Measurements from ENCODE around the gene MZB1.

Gene MZB1, protein sequence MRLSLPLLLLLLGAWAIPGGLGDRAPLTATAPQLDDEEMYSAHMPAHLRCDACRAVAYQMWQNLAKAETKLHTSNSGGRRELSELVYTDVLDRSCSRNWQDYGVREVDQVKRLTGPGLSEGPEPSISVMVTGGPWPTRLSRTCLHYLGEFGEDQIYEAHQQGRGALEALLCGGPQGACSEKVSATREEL

DNA sequence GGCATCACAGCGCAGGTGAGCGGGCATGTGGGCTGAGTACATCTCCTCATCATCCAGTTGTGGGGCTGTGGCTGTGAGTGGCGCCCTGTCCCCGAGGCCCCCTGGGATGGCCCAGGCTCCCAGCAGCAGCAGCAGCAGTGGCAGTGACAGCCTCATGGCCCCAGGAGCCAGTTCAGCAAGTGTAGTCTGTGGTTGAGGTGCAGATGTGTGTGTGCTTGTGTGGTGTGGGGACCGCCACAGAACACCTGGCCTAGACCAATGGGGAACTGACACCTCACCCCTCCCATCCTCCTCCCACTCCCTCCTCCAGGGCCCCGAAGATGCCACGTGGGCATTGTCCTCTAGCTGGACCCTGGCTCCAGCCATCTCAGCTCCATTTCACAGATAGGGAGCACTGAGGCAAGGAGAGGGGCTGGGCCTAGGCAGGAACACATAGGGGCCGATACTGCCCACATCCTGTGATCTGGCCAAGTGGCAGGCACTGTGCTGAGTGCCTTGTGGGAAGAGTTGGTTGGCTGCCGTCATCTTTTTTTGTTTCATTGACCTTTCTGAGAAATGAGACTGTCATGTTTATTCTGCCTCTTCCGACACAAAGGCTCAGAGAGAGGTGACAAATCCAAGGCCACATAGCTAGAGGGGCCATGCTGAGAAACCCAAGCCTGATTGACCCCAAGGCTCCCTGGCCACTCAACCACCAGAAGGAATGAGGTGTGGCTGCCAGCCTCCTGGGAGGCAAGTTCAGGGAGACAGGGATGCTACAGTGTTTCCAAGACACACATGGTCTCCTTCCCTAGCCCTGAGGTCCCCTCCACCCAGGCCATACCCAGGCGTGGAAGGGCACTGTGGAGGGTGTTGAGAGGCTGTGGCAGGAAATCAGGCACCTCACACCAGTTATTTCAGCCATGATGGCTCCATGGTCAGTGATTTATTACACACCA, at the start of gene MZB1:
TSS of gene MZB1 (minus strand) at position 213 of the 938 bp plus-strand sequence. CDS start at position 156, 57 bp downstream.
- H3K4me3 ChIP-seq (ENCODE audit: low read length) = no peak within 1 kb of the TSS
- no peak within 1 kb of the TSS for H3K9ac ChIP-seq (ENCODE audit: low read depth, low read length)
- no peak within 1 kb of the TSS for H3K27ac ChIP-seq (ENCODE audit: low read length)
- peaks cover 8% of the 10 kb centered on the region; the same call in 1 of the 2 replicates for H3K4me1 ChIP-seq (ENCODE audit: insufficient read depth, low read length)
- H3K36me3 ChIP-seq (ENCODE audit: insufficient read depth, low read depth, low read length) = no peaks in the 10 kb centered on the region
- peaks cover 42% of the 10 kb centered on the region for H3K27me3 ChIP-seq (ENCODE audit: insufficient read depth, low read length)
- no peaks in the 10 kb centered on the region for H3K9me3 ChIP-seq (ENCODE audit: insufficient read depth, low read depth, low read length)

DNA sequence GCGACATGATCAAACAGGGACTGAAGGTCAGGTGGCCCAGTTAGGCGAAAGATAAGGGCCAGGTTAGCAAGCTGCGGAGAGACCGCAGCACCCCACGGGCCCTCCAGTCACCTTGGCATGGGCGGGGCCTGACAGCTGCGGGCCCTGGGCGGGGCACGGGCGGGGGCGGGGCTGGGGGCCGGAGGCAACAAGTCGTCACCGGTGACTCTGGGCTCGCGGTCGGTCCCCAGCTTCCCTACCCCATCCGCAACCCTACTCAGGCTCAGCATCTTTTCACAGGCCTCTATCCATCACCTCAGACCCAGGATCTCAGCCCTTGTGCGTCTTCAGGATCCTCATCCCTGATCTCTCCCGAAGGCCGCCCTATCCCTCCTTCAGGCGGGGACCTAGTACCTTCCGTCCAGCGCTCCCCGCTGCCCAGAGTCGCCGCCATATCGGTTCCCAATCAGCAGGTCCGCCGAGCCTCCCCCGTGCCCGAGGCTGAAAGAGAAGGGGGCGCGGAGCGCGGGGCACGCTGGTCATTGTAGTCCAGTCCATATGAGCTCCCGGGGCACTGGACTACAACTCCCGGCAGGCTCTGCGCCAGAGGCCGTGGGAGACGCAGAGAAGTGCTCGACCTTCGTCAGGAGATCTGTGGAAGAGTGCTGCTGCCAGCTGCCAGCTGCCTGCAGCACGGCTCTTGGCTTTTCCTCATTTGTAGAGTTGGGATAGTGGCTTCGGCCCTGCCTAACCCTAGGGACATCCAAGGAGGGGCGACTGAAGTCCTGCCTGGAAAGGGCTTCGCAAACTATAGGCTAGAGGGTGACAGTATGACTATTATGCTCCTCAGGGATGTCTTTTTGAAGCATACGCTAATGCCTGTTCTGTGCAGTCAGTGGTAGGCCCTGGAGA, 49.5 kb upstream of the MZB1 start, which contains the start of gene DNAJC18:
TSS of gene DNAJC18 (minus strand) at position 513 of the 891 bp plus-strand sequence. CDS start at position 433, 80 bp downstream.
- peak within 1 kb of the TSS; percentile 96 for H3K9ac ChIP-seq (ENCODE audit: low read depth, low read length)
- no peaks in the 10 kb centered on the region for H3K27me3 ChIP-seq (ENCODE audit: insufficient read depth, low read length)
- peaks cover 6% of the 10 kb centered on the region; the same call in 1 of the 2 replicates for H3K36me3 ChIP-seq (ENCODE audit: insufficient read depth, low read depth, low read length)
- H3K4me3 ChIP-seq (ENCODE audit: low read length) = peak within 1 kb of the TSS; percentile 94
- peaks cover 7% of the 10 kb centered on the region; the same call in 1 of the 2 replicates for H3K4me1 ChIP-seq (ENCODE audit: insufficient read depth, low read length)
- H3K9me3 ChIP-seq (ENCODE audit: insufficient read depth, low read depth, low read length) = no peaks in the 10 kb centered on the region
- H3K27ac ChIP-seq (ENCODE audit: low read length) = no peak within 1 kb of the TSS

DNA sequence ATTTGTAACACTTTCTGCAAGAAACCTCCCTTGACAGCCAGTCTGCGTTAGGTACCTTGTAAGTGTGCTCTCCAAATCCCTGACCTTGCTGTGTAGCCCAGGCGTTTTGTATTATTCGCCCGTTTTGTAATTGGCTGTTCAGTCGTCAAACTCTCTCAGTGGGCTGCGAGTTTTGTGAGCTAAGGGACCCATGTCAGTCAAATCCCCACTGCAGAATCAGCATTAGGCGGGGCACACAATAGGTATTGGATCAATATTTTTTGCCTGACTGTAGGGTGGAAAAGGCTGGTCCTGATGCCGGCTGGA, 48.9 kb upstream of the MZB1 start:
- Histone ChIP-seq H3K4me1 (ENCODE audit: insufficient read depth, low read length) (peaks cover 7% of the 10 kb centered on the region; the same call in 1 of the 2 replicates), H3K36me3 (ENCODE audit: insufficient read depth, low read depth, low read length) (peaks cover 6% of the 10 kb centered on the region; the same call in 1 of the 2 replicates), H3K27ac (ENCODE audit: low read length) (no peak overlapping the region), H3K4me3 (ENCODE audit: low read length) (peak overlapping the region; percentile 94), H3K9ac (ENCODE audit: low read depth, low read length) (peak overlapping the region; percentile 46; the same call in 1 of the 2 replicates), H3K9me3 (ENCODE audit: insufficient read depth, low read depth, low read length) (no peaks in the 10 kb centered on the region), H3K27me3 (ENCODE audit: insufficient read depth, low read length) (no peaks in the 10 kb centered on the region)

DNA sequence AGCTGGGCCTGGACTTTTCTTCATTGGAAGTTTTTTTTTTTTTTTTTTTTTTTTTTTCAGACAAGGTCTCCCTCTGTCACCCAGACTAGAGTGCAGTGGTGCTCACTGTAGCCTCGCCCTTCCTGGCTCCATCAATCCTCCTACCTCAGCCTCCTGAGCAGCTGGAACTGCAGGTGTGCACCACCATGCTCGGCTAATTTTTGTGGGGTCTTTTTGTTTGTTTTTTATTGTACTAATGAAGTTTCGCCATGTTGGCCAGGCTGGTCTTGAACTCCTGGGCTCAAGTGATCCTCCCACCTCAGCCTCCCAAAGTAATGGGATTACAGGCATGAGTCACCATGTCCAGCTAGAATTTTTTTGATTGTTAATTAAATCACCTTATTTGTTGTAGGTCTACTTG, 46.0 kb upstream of the MZB1 start:
- Histone ChIP-seq H3K9ac (ENCODE audit: low read depth, low read length) (no peak overlapping the region), H3K36me3 (ENCODE audit: insufficient read depth, low read depth, low read length) (peaks cover 14% of the 10 kb centered on the region; the same call in 1 of the 2 replicates), H3K4me3 (ENCODE audit: low read length) (no peak overlapping the region), H3K27ac (ENCODE audit: low read length) (no peak overlapping the region), H3K9me3 (ENCODE audit: insufficient read depth, low read depth, low read length) (no peaks in the 10 kb centered on the region), H3K27me3 (ENCODE audit: insufficient read depth, low read length) (no peaks in the 10 kb centered on the region), H3K4me1 (ENCODE audit: insufficient read depth, low read length) (peaks cover 7% of the 10 kb centered on the region; the same call in 1 of the 2 replicates)

DNA sequence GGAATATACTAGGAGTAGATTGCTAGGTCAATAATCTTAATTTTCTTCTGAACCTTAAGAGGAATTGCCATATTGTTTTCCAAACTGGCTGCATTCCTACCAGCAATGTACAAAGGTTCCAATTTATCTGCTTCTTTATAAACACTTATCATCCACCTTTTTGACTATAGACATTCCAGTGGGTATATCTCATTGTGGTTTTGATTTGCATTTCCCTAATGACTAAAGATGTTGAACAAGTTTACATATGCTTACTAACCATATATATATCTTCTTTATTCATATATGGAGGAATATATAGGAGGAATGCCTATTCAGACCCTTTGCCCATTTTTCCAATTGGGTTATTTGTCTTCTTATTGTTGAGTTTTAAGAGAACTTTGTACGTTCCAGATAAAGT, 42.0 kb upstream of the MZB1 start:
- Histone ChIP-seq H3K36me3 (ENCODE audit: insufficient read depth, low read depth, low read length) (peaks cover 34% of the 10 kb centered on the region), H3K9ac (ENCODE audit: low read depth, low read length) (no peak overlapping the region)

DNA sequence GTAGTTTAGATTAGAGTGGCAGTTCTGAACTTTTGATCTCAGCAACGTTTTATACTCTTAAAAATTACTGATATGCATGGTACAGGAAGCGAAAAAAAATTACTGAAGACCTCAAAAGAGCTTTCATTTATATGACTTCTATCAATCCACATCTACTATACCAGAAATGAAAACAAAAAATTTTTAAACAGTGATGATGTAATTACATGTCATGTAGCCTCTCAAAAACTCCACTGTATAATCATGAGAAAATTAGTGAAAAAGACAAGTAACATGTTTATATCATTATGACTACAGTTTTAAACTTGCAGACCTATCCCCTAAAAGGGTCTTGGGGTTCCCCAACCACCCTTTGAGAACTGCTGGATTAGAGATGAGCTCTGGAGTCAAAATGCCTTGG, 40.3 kb upstream of the MZB1 start:
- Histone ChIP-seq H3K4me3 (ENCODE audit: low read length) (no peak overlapping the region), H3K4me1 (ENCODE audit: insufficient read depth, low read length) (no peaks in the 10 kb centered on the region), H3K9me3 (ENCODE audit: insufficient read depth, low read depth, low read length) (no peaks in the 10 kb centered on the region), H3K27ac (ENCODE audit: low read length) (no peak overlapping the region), H3K9ac (ENCODE audit: low read depth, low read length) (no peak overlapping the region), H3K36me3 (ENCODE audit: insufficient read depth, low read depth, low read length) (peaks cover 49% of the 10 kb centered on the region), H3K27me3 (ENCODE audit: insufficient read depth, low read length) (no peaks in the 10 kb centered on the region)

More for the DNA sequence above, 42.0 kb upstream of the MZB1 start:
- H3K27ac ChIP-seq (ENCODE audit: low read length) = no peak overlapping the region
- H3K27me3 ChIP-seq (ENCODE audit: insufficient read depth, low read length) = no peaks in the 10 kb centered on the region
- no peaks in the 10 kb centered on the region for H3K9me3 ChIP-seq (ENCODE audit: insufficient read depth, low read depth, low read length)
- no peaks in the 10 kb centered on the region for H3K4me1 ChIP-seq (ENCODE audit: insufficient read depth, low read length)
- no peak overlapping the region for H3K4me3 ChIP-seq (ENCODE audit: low read length)

DNA sequence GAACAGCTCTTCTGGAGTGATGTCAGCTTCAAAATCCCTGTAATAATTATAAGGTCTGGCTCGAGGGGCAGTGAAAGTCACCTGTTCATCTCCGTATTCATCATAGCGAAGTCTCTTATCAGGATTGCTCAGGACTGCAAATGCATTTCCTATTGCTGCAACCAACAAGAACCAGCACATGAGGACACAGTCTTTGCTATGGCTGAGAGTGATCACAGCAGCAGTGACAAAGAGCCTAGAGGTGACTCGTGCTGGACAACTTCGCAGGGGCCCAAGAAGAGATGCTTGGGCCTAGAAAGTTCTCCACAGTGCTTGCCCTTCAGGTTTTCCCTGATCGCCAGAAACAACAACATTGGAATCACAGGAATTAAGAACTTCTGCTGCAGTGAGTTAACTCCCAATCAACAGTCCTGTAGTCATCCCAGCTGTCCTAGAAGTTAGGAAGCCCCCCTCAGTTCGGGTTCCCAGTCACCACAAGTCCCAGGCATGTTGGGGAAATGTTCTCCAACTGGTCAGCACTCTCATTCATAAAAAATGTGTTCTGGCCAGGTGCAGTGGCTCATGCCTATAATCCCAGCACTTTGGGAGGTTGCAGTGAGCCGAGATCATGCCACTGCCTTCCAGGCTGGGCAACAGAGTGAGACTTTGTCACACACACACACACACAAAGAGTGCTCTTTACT, 36.6 kb upstream of the MZB1 start:
- H3K27me3 ChIP-seq (ENCODE audit: insufficient read depth, low read length) = no peaks in the 10 kb centered on the region
- no peak overlapping the region for H3K4me3 ChIP-seq (ENCODE audit: low read length)
- no peak overlapping the region for H3K27ac ChIP-seq (ENCODE audit: low read length)
- H3K9ac ChIP-seq (ENCODE audit: low read depth, low read length) = no peak overlapping the region
- H3K36me3 ChIP-seq (ENCODE audit: insufficient read depth, low read depth, low read length) = peaks cover 69% of the 10 kb centered on the region
- H3K4me1 ChIP-seq (ENCODE audit: insufficient read depth, low read length) = no peaks in the 10 kb centered on the region
- H3K9me3 ChIP-seq (ENCODE audit: insufficient read depth, low read depth, low read length) = no peaks in the 10 kb centered on the region

DNA sequence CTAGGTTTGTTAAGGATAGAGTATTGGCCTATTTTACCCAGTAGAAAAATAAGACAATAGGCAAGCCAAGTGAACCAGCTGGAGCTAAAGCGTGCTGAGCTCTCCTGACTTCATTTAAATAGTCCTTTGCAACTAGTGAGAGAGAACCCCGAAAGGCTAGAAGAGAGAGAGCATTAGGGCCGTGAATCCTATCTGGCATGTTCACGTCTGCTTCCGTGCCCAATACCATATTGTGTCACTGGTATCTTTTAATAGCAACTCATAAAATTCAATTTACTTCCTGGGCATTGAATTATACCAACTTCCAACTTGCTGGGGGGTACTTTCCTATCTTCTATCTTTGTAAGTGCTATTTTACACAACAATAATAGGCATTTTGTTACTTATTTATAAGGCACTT, 35.8 kb upstream of the MZB1 start:
- H3K9me3 ChIP-seq (ENCODE audit: insufficient read depth, low read depth, low read length) = no peaks in the 10 kb centered on the region
- H3K36me3 ChIP-seq (ENCODE audit: insufficient read depth, low read depth, low read length) = peaks cover 76% of the 10 kb centered on the region
- no peaks in the 10 kb centered on the region for H3K4me1 ChIP-seq (ENCODE audit: insufficient read depth, low read length)
- H3K27ac ChIP-seq (ENCODE audit: low read length) = no peak overlapping the region
- H3K4me3 ChIP-seq (ENCODE audit: low read length) = no peak overlapping the region
- no peak overlapping the region for H3K9ac ChIP-seq (ENCODE audit: low read depth, low read length)
- no peaks in the 10 kb centered on the region for H3K27me3 ChIP-seq (ENCODE audit: insufficient read depth, low read length)

DNA sequence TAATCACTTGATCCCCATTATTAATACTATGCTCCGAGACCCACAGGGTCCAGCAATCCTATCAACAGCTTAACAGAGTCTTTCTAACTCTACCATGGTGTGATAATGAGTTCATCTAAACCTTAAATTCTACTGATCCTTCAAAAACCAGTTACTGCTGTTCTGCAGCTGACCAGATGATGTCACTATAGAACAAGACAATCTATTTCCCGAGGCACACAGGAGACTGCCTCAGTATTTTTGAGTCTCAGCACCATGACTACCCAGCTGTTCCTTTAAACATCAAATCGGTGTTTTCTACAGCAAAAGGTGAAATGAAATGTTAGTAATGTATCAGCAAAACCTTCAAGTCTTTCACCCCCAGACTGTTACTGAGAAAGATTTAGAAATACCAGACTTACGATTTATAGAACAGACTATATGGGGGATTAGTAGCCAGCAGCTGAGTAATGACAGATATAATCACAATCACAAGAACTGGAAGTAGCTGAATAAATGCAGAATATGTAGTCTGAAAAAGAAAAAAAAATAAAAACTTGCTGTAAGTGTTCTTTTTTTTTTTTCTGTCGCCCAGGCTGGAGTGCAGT, 32.7 kb upstream of the MZB1 start:
- Histone ChIP-seq H3K9me3 (ENCODE audit: insufficient read depth, low read depth, low read length) (no peaks in the 10 kb centered on the region), H3K4me1 (ENCODE audit: insufficient read depth, low read length) (peaks cover 8% of the 10 kb centered on the region; the same call in 1 of the 2 replicates), H3K27me3 (ENCODE audit: insufficient read depth, low read length) (no peaks in the 10 kb centered on the region), H3K27ac (ENCODE audit: low read length) (no peak overlapping the region), H3K4me3 (ENCODE audit: low read length) (no peak overlapping the region), H3K9ac (ENCODE audit: low read depth, low read length) (no peak overlapping the region), H3K36me3 (ENCODE audit: insufficient read depth, low read depth, low read length) (peaks cover 74% of the 10 kb centered on the region)

DNA sequence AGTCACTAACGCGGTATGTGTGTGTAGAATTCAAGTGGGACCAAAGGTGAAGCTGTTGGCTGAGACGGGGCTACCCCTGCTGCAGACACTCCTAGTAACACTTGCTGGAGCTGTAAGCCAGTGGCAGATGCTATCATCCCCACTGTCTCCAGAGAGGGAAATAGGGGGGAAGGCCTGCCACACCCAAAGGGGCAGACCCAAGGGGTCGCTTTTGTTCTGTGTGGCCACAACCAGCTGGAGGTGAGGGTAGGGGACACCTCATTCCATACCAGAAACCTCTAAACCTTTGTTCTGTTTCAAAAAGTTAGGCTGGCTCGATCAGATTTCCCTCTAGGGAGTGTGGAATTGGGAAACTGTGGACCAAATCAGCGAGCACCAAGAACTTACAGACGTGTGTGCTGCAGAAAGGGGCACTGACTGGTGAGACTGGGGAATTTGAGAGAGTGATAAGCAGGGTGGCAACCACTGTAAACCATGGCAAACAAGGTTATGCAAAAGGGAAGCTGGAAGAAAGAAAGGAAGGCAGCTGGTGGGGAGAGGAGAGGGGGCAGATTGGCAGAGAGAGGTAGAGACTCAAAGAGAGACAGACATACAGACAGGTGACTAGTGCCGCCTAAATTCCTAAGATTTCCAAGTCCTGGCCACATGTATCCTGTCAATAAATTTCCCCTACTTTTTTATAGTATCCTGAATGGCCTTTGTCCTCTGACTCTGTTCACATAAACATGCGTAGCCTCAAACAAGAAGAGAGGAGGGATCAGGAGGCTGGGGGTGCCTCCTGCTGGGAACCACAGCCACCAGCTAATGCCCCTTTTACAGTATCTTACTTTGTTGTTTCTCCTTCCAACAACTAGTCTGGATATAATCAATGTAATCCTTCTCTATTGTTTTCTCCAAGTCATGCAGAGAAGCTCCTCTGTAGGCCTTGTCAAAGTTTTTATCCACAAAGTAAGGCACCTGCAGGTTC, 29.8 kb upstream of the MZB1 start:
- no peak overlapping the region for H3K9ac ChIP-seq (ENCODE audit: low read depth, low read length)
- no peak overlapping the region for H3K27ac ChIP-seq (ENCODE audit: low read length)
- H3K9me3 ChIP-seq (ENCODE audit: insufficient read depth, low read depth, low read length) = no peaks in the 10 kb centered on the region
- H3K27me3 ChIP-seq (ENCODE audit: insufficient read depth, low read length) = no peaks in the 10 kb centered on the region
- no peak overlapping the region for H3K4me3 ChIP-seq (ENCODE audit: low read length)
- peaks cover 8% of the 10 kb centered on the region; the same call in 1 of the 2 replicates for H3K4me1 ChIP-seq (ENCODE audit: insufficient read depth, low read length)
- peaks cover 60% of the 10 kb centered on the region for H3K36me3 ChIP-seq (ENCODE audit: insufficient read depth, low read depth, low read length)
